ENCODE measurements around the gene GPRC5A. TPM values are rescaled to one million over a fixed set of nuclear protein-coding genes. Genes with fewer than 3 reads are reported as not detected.

GPRC5A gene
- total and polyA plus RNA-seq, 2 of the 13 experiments (the other 11 are each of a cell fraction or from before 2014, with no cell fraction given): 0.27 to 3.0 TPM

GRCh38 chr12:12891881-12892355 lies 556 bp downstream of the GPRC5A start:
- Histone ChIP-seq H2AFZ (ENCODE audit: low read length) (no peak overlapping the region), H3K79me2 (ENCODE audit: insufficient read depth, low read length) (no peaks in the 10 kb centered on the region), H3K36me3 (replicated peaks in 1 of 2; ENCODE audit: control insufficient read depth in 1 of 2, insufficient read depth in 2 of 2, low read length in 2 of 2) (no peaks in the 10 kb centered on the region), H4K20me1 (ENCODE audit: insufficient read depth, low read length) (no peaks in the 10 kb centered on the region), H3K4me3 (replicated peaks in 1 of 3; ENCODE audit: insufficient read depth in 1 of 3, low read depth in 2 of 3, low read length in 3 of 3) (peak overlapping the region in 2 of 3 experiments; percentile 9 to 71; a peak in 1 of 6 replicates), H3K4me1 (ENCODE audit: insufficient read depth, low read length) (peaks cover 19% of the 10 kb centered on the region; the same call in 1 of the 2 replicates), H3K9me3 (ENCODE audit: low read length) (no peaks in the 10 kb centered on the region), H3K27ac (ENCODE audit: extremely low read length, insufficient read depth, low read length) (no peak overlapping the region), H3K27me3 (ENCODE audit: control insufficient read depth in 1 of 2, insufficient read depth in 2 of 2, low read length in 2 of 2) (peaks cover 6 to 55% of the 10 kb centered on the region in 2 experiments; a peak in 4 of 5 replicates), H3K4me2 (ENCODE audit: low read depth, low read length) (no peak overlapping the region), H3K9ac (ENCODE audit: insufficient read depth, low read depth, low read length) (no peak overlapping the region)
- BruUV-seq (replicated peaks): no TSS peak
- CTCF ChIA-PET (ENCODE audit: low intra/inter-chr PET ratio, low total read pairs): no interaction called here
- POLR2A ChIA-PET: no interaction called here
- TF ChIP-seq TOPORS (CRISPR knock-in tag; IDR thresholded peaks at IDR 0.05): no peak
- TF ChIP-seq NFYB (CRISPR knock-in tag; IDR thresholded peaks at IDR 0.05): no peak
- TF ChIP-seq ZFP36L1 (CRISPR knock-in tag; IDR thresholded peaks at IDR 0.05): no peak
- no peak for TF ChIP-seq SP4 (CRISPR knock-in tag; IDR thresholded peaks at IDR 0.05)
- no peak for TF ChIP-seq ZZZ3 (CRISPR knock-in tag; IDR thresholded peaks at IDR 0.05; ENCODE audit: borderline replicate concordance)
- TF ChIP-seq ZNF362 (CRISPR knock-in tag; IDR thresholded peaks at IDR 0.05; ENCODE audit: borderline replicate concordance): no peak
- TF ChIP-seq, protein P1, sequence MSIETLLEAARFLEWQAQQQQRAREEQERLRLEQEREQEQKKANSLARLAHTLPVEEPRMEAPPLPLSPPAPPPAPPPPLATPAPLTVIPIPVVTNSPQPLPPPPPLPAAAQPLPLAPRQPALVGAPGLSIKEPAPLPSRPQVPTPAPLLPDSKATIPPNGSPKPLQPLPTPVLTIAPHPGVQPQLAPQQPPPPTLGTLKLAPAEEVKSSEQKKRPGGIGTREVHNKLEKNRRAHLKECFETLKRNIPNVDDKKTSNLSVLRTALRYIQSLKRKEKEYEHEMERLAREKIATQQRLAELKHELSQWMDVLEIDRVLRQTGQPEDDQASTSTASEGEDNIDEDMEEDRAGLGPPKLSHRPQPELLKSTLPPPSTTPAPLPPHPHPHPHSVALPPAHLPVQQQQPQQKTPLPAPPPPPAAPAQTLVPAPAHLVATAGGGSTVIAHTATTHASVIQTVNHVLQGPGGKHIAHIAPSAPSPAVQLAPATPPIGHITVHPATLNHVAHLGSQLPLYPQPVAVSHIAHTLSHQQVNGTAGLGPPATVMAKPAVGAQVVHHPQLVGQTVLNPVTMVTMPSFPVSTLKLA (IDR thresholded peaks at IDR 0.05): no peak
- no peak for TF ChIP-seq JARID2 (CRISPR knock-in tag; IDR thresholded peaks at IDR 0.05; ENCODE audit: insufficient replicate concordance)
- TF ChIP-seq, protein P2, sequence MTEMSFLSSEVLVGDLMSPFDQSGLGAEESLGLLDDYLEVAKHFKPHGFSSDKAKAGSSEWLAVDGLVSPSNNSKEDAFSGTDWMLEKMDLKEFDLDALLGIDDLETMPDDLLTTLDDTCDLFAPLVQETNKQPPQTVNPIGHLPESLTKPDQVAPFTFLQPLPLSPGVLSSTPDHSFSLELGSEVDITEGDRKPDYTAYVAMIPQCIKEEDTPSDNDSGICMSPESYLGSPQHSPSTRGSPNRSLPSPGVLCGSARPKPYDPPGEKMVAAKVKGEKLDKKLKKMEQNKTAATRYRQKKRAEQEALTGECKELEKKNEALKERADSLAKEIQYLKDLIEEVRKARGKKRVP (CRISPR knock-in tag; IDR thresholded peaks at IDR 0.05): no peak
- 29% methylated on average over 7 of the region's 7 CpGs for WGBS (ENCODE audit: low lambda C conversion rate)
- intact Hi-C loops (cut with micrococcal nuclease; ENCODE audit: unreplicated experiment): loop anchor here (5.0 kb wide), 2 partner anchors 55 to 1675 kb away; no protein-coding TSS in a partner anchor
- in situ Hi-C loops (cut with HindIII; ENCODE audit: extremely low pct_ligation_motif_present, low pct_unique_long_range_greater_than_20kb): no loop called here
- ATAC-seq (no peak), FAIRE-seq (no peak), DNase-seq (ENCODE audit: low spot score) (no peak)
